Ovary (tissue), 9 donors: Measurements from ENCODE around the gene TPO. TPM values are rescaled to one million over a fixed set of nuclear protein-coding genes. Genes with fewer than 3 reads are reported as not detected.

ENCODE experiments used
- DNase-seq, 5 donors: peaks; one replicate each; pipeline ENCODE4 v3.0.0-alpha.2; 2019 to 2020
- H3K27ac ChIP-seq, 2 donors: fragments of 200-600 bp; one replicate each; pipeline versions ENCODE4 v1.5.1 to v1.8.0; 2019 to 2022
- H3K27me3 ChIP-seq: fragments of 200-600 bp; one replicate; pipeline ENCODE4 v1.8.0; 2022
- H3K36me3 ChIP-seq: fragments of 200-600 bp; sonication (generic); one replicate; pipeline ENCODE4 v1.5.1; 2019
- H3K4me1 ChIP-seq: one replicate; pipeline ENCODE4 v1.8.1; 2013; ENCODE audit warnings: mild to moderate bottlenecking, moderate library complexity; ENCODE audit not compliant: insufficient read depth
- H3K4me3 ChIP-seq: fragments of 200-600 bp; sonication (generic); one replicate; pipeline ENCODE4 v1.5.1; 2017
- H3K9me3 ChIP-seq, 2 donors: fragments of 200-600 bp in 1 of 2; sonication (generic) in 1 of 2; one replicate each; pipeline versions ENCODE4 v1.5.1 to v1.8.1; 2013 to 2019; ENCODE audit warnings: mild to moderate bottlenecking in 1 of 2, moderate library complexity in 1 of 2
- CTCF ChIP-seq, 3 donors: fragments of 450-650 bp in 2 of 3; fragments of 200-600 bp in 1 of 3; IDR thresholded peaks; one replicate each; pipeline versions ENCODE4 v1.5.1 to v1.8.0; 2016 to 2022; ENCODE audit warnings: antibody characterized with exemption in 3 of 3, mild to moderate bottlenecking in 1 of 3
- EP300 ChIP-seq: sonication (generic); formaldehyde crosslinking; IDR thresholded peaks from one replicate; pipeline ENCODE4 v1.6.1; 2017; ENCODE audit warnings: antibody characterized with exemption
- POLR2A ChIP-seq: fragments of 450-650 bp; IDR thresholded peaks from one replicate; pipeline ENCODE4 v1.6.1; 2017; ENCODE audit warnings: antibody characterized with exemption, mild to moderate bottlenecking, moderate library complexity
- WGBS, 3 donors: extraction: QIAGEN DNeasy Blood & Tissue Kit in 1 of 3; methylation state at CpG; one replicate each; pipeline versions ENCODE4 v1.1.5 to v1.1.7; 2013 to 2017; 5-methylcytosine and 5-hydroxymethylcytosine counted together
- intact Hi-C, 4 donors: fragments of 100-400 bp; cut with DNase I; formaldehyde crosslinking; loops; one replicate each; pipeline versions ENCODE4 v1.11.0 to v1.15.1; 2022 to 2023
- polyA plus RNA-seq, 2 donors: library from polyadenylated mRNA; stranded (reverse); fragments of 200-250 nt in 1 of 2; fragments of 350-450 nt in 1 of 2; fragmentation: Illumina TruSeq in 1 of 2; extraction: RNeasy Lipid Tissue Mini Kit (QIAGEN cat#74804) in 1 of 2; gene quantifications; one replicate each; pipeline ENCODE4 v1.2.3, GENCODE V29; 2013 to 2014
- total RNA-seq, 7 donors: library from RNA; depleted of rRNA in 2 of 7; stranded (reverse); fragments of >200 nt in 2 of 7; fragmentation: NEBNext Ultra II Directional in 3 of 7; extraction: Animal tissue kit (Norgen Biotek cat#: 25700) in 3 of 7; gene quantifications; one replicate each; pipeline versions ENCODE4 v1.1.0 to v1.2.4, GENCODE V29; 2016 to 2023
- donor health status: DM: no; HTN: no; CAD: no; lungs with moderate emphysema.
- donor health status: DM: no; HTN: no; CAD: no.
- donor health status: Bipolar disorder and iron deficiency.
- donor health status: DM: yes; HTN: yes; CAD: no.
- donor health status: DM: no; HTN: no; CAD: no.
- donor health status: DM: yes; HTN: yes; CAD: no.

TPO gene
- total and polyA plus RNA-seq, 9 donors, result 0.18 to 0.46 (median 0.30) TPM; not detected in 4

- H3K4me3 ChIP-seq, result no peak overlapping the region
- no peak for DNase-seq
- 28 to 51% (median 45%) methylated on average over 4 of the region's 4 CpGs for WGBS, 3 donors
- H3K36me3 ChIP-seq, result no peaks in the 10 kb centered on the region
- peaks cover 5% of the 10 kb centered on the region for H3K4me1 ChIP-seq
- intact Hi-C loops, result no loop called here
- H3K27ac ChIP-seq, result no peak overlapping the region
- no peak for TF ChIP-seq POLR2A
- H3K27me3 ChIP-seq, result no peaks in the 10 kb centered on the region
- no peaks in the 10 kb centered on the region for H3K9me3 ChIP-seq
These were observed 42.8 kb upstream of the TPO start for GRCh38 chr2:1370461-1370860.

- Histone ChIP-seq H3K27me3 (no peaks in the 10 kb centered on the region), H3K27ac (no peak overlapping the region), H3K9me3 (no peaks in the 10 kb centered on the region), H3K36me3 (no peaks in the 10 kb centered on the region), H3K4me3 (no peak overlapping the region), H3K4me1 (peaks cover 4% of the 10 kb centered on the region)
- TF ChIP-seq POLR2A, result no peak
- no peak for TF ChIP-seq CTCF (IDR thresholded peaks at IDR 0.05)
- no peak for TF ChIP-seq EP300
- no peak for DNase-seq
- intact Hi-C loops, result no loop called here
- 34 to 68% (median 38%) methylated on average over 11 of the region's 11 CpGs for WGBS, 3 donors
These were observed 42.2 kb upstream of the TPO start for GRCh38 chr2:1371082-1371481.

GRCh38 chr2:1373830-1374229, 39.4 kb upstream of the TPO start:
- TF ChIP-seq EP300 (no peak), CTCF (IDR thresholded peaks at IDR 0.05) (no peak)
- no peak overlapping the region for H3K4me3 ChIP-seq
- WGBS, 3 donors, result 75 to 87% (median 79%) methylated on average over 12 of the region's 12 CpGs

GRCh38 chr2:1374287-1374686, 39.0 kb upstream of the TPO start:
- WGBS, 3 donors, result 37 to 72% (median 38%) methylated on average over 11 of the region's 11 CpGs
- Histone ChIP-seq H3K27ac (no peak overlapping the region), H3K4me1 (peaks cover 1% of the 10 kb centered on the region), H3K36me3 (no peaks in the 10 kb centered on the region), H3K9me3 (no peaks in the 10 kb centered on the region), H3K27me3 (no peaks in the 10 kb centered on the region), H3K4me3 (no peak overlapping the region)
- TF ChIP-seq POLR2A (no peak), CTCF (IDR thresholded peaks at IDR 0.05) (no peak), EP300 (no peak)
- DNase-seq, result no peak
- intact Hi-C loops, result no loop called here

More at GRCh38 chr2:1373830-1374229, 39.4 kb upstream of the TPO start:
- no peaks in the 10 kb centered on the region for H3K9me3 ChIP-seq
- peaks cover 1% of the 10 kb centered on the region for H3K4me1 ChIP-seq
- no peak for DNase-seq
- H3K27ac ChIP-seq, result no peak overlapping the region
- H3K27me3 ChIP-seq, result no peaks in the 10 kb centered on the region
- H3K36me3 ChIP-seq, result no peaks in the 10 kb centered on the region
- intact Hi-C loops, result no loop called here

GRCh38 chr2:1375794-1376193, 37.5 kb upstream of the TPO start:
- H3K4me3 ChIP-seq, result no peak overlapping the region
- no peaks in the 10 kb centered on the region for H3K9me3 ChIP-seq
- no peak for DNase-seq
- no peaks in the 10 kb centered on the region for H3K27me3 ChIP-seq
- H3K36me3 ChIP-seq, result no peaks in the 10 kb centered on the region
- 88 to 91% (median 88%) methylated on average over 14 of the region's 14 CpGs for WGBS, 3 donors
- intact Hi-C loops, result no loop called here
- TF ChIP-seq POLR2A (no peak), EP300 (no peak), CTCF (IDR thresholded peaks at IDR 0.05) (no peak)
- no peak overlapping the region for H3K27ac ChIP-seq
- H3K4me1 ChIP-seq, result peaks cover 1% of the 10 kb centered on the region
